ENCODE measurements around the gene SKIC3. TPM values are rescaled to one million over a fixed set of nuclear protein-coding genes. Genes with fewer than 3 reads are reported as not detected.

Gene SKIC3
- total RNA-seq, 1 donor from 2014 or later = 74.9 TPM

DNA sequence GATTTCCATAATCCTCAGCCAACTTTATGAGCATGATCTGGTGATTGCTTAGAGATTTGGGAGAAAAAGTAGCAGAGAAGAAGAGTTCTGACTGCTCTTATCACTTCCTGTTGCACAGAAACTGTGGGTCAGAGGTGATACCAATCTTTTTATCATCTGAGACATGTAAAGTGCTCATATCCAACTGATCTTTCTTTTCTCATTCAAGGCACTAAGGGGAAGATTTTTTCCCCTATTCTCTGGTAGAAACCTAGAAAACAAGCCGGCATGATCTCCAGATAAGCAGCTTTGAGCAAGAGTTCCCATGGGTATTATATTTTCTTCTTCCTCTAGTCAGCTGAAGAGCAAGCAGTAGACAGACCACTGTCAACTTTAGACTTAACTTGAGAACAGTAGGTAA lies 36.1 kb upstream of the SKIC3 start:
- H3K4me3 ChIP-seq (ENCODE audit: low read depth, low read length) = no peak overlapping the region
- TF ChIP-seq, protein P1, sequence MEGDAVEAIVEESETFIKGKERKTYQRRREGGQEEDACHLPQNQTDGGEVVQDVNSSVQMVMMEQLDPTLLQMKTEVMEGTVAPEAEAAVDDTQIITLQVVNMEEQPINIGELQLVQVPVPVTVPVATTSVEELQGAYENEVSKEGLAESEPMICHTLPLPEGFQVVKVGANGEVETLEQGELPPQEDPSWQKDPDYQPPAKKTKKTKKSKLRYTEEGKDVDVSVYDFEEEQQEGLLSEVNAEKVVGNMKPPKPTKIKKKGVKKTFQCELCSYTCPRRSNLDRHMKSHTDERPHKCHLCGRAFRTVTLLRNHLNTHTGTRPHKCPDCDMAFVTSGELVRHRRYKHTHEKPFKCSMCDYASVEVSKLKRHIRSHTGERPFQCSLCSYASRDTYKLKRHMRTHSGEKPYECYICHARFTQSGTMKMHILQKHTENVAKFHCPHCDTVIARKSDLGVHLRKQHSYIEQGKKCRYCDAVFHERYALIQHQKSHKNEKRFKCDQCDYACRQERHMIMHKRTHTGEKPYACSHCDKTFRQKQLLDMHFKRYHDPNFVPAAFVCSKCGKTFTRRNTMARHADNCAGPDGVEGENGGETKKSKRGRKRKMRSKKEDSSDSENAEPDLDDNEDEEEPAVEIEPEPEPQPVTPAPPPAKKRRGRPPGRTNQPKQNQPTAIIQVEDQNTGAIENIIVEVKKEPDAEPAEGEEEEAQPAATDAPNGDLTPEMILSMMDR (IDR thresholded peaks at IDR 0.05; ENCODE audit: insufficient read depth, low read length, poor library complexity, severe bottlenecking) = no peak
- no peaks in the 10 kb centered on the region for H3K36me3 ChIP-seq (ENCODE audit: control insufficient read depth, insufficient read depth, low read length)
- no peak for DNase-seq (ENCODE audit: low read depth)
- H3K27me3 ChIP-seq (ENCODE audit: control insufficient read depth, insufficient read depth, low read length) = no peaks in the 10 kb centered on the region

DNA sequence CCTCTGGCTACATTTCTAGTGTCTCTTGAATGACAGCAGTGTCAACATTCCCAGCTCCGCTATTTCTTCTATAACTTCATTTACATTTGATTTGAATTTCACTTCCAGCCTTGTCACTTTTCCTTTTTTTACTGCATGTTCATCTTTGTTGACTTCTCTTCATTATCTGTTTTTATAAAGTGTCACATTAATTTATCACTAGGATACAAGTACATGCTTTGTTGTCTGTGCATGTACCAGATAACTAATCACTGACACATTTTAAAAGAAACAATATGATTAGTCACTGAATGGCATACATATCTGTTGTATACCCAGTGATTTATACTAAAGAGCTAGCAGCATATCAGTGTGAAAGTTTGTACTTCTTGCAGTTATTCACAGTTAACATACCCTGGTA lies 29.2 kb upstream of the SKIC3 start:
- no peak for DNase-seq (ENCODE audit: low read depth)
- Histone ChIP-seq H3K4me3 (ENCODE audit: low read depth, low read length) (no peak overlapping the region), H3K27me3 (ENCODE audit: control insufficient read depth, insufficient read depth, low read length) (no peaks in the 10 kb centered on the region), H3K36me3 (ENCODE audit: control insufficient read depth, insufficient read depth, low read length) (no peaks in the 10 kb centered on the region)
- TF ChIP-seq, protein P1 (IDR thresholded peaks at IDR 0.05; ENCODE audit: insufficient read depth, low read length, poor library complexity, severe bottlenecking) = no peak

DNA sequence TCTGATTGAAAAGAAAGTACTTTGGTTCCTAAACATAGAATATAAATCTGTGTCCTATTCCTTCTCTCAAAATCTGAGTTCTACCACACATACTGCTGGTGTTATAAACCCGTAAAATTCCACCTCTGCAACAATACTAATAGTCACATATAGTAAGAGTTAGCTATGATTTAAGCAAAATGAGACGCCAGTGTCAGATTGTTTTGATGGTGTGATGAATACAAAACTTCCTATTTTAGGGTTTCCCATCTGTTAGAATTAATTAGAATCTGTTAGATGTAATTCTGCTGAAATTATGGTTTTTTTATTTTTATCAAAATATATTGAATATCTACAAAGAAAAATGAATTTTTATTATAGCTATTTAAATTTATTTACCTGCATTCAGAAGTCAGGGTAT lies 26.8 kb upstream of the SKIC3 start:
- TF ChIP-seq, protein P1 (IDR thresholded peaks at IDR 0.05; ENCODE audit: insufficient read depth, low read length, poor library complexity, severe bottlenecking) = no peak
- H3K27me3 ChIP-seq (ENCODE audit: control insufficient read depth, insufficient read depth, low read length) = no peaks in the 10 kb centered on the region

GRCh38 chr5:95572016-95572415 lies 17.2 kb upstream of the SKIC3 start:
- TF ChIP-seq, protein P1 (IDR thresholded peaks at IDR 0.05; ENCODE audit: insufficient read depth, low read length, poor library complexity, severe bottlenecking) = no peak
- no peak overlapping the region for H3K4me3 ChIP-seq (ENCODE audit: low read depth, low read length)
- H3K27me3 ChIP-seq (ENCODE audit: control insufficient read depth, insufficient read depth, low read length) = no peaks in the 10 kb centered on the region
- DNase-seq (ENCODE audit: low read depth) = no peak
- no peaks in the 10 kb centered on the region for H3K36me3 ChIP-seq (ENCODE audit: control insufficient read depth, insufficient read depth, low read length)

More for the DNA sequence above, 26.8 kb upstream of the SKIC3 start:
- Histone ChIP-seq H3K4me3 (ENCODE audit: low read depth, low read length) (no peak overlapping the region), H3K36me3 (ENCODE audit: control insufficient read depth, insufficient read depth, low read length) (no peaks in the 10 kb centered on the region)
- no peak for DNase-seq (ENCODE audit: low read depth)

DNA sequence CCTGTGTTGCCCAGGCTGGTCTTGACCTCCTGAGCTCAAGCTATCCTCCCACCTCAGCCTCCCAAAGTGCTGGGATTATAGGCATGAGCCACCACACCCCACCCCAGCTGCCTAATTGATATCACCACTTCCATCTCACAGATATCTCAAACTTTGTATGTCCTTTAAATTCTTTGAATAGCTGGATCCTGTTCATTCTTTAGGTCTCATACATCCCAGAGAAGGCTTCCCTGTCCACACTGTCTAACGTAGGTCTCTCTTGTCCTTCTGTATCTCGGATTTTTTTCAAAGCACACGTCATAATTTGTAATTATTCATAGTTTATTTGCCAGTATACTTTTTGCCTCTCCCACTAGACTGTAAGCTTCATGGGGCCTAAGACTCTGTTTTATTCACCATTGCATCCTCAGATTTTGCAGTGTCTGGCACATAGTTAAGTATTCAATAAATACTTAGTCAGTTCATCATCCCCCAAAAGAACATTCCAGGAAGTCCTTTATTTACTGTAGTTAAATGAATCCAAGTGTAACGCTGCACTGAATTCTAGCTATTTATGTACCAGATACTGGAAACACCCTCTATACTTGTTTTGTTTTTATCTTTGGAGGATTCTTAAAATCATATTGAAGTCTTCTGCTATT lies 10.6 kb upstream of the SKIC3 start:
- no peaks in the 10 kb centered on the region for H3K27me3 ChIP-seq (ENCODE audit: control insufficient read depth, insufficient read depth, low read length)
- TF ChIP-seq, protein P1 (IDR thresholded peaks at IDR 0.05; ENCODE audit: insufficient read depth, low read length, poor library complexity, severe bottlenecking) = no peak
- no peak overlapping the region for H3K4me3 ChIP-seq (ENCODE audit: low read depth, low read length)
- DNase-seq (ENCODE audit: low read depth) = no peak
- H3K36me3 ChIP-seq (ENCODE audit: control insufficient read depth, insufficient read depth, low read length) = no peaks in the 10 kb centered on the region

DNA sequence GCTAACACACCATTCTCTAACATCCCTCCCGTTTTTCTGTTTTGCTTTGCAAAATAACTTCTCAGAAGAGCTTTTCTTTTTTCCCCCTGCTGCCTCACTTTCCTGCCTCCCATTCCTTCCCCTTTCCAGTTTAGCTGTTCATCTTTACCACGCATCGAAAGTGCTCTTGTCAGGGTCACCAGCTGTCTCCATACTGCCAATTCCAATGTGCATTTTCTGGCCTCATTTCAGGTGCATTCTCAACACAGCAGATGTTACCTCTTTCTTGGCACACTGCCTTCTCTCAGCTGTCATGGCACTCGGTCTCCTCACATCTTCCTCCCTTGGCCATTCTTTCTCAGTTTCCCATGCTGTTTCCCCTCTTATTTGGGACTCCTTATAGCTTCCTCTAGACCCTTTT lies 9.7 kb upstream of the SKIC3 start:
- TF ChIP-seq, protein P1 (IDR thresholded peaks at IDR 0.05; ENCODE audit: insufficient read depth, low read length, poor library complexity, severe bottlenecking) = no peak
- Histone ChIP-seq H3K27me3 (ENCODE audit: control insufficient read depth, insufficient read depth, low read length) (no peaks in the 10 kb centered on the region), H3K4me3 (ENCODE audit: low read depth, low read length) (no peak overlapping the region), H3K36me3 (ENCODE audit: control insufficient read depth, insufficient read depth, low read length) (no peaks in the 10 kb centered on the region)
- DNase-seq (ENCODE audit: low read depth) = no peak
